Cardiac muscle cell (in vitro differentiated cells and primary cell): ENCODE results near the gene ANKMY1. TPM values are rescaled to one million over a fixed set of nuclear protein-coding genes. Genes with fewer than 3 reads are reported as not detected.
A peak's percentile ranks its signal among the peaks of the same experiment; 100 is the strongest.
"Not testable (repeated sequence)": the region's sequence is repeated elsewhere in the genome, so short reads cannot be mapped to it uniquely, and the experiment has no call there.

Experiments used
- DNase-seq, 2 donors: peaks; one replicate each; pipeline versions ENCODE4 v3.0.0 to v3.0.0-alpha.2; 2010 to 2017; ENCODE audit warnings: low read depth in 1 of 2, low spot score in 1 of 2
- H3K27ac ChIP-seq: fragments of 200-600 bp; sonication (generic); 2 replicates; pipeline ENCODE4 v1.5.1; 2016
- H3K27me3 ChIP-seq: fragments of 200-600 bp; sonication (generic); 2 replicates; pipeline ENCODE4 v1.6.0; 2016; ENCODE audit warnings: control low read depth
- H3K36me3 ChIP-seq: fragments of 200-600 bp; sonication (generic); 2 replicates; pipeline ENCODE4 v1.5.1; 2016; ENCODE audit warnings: control low read depth
- H3K4me1 ChIP-seq: fragments of 200-600 bp; sonication (generic); 2 replicates; pipeline ENCODE4 v1.8.1; 2017; ENCODE audit warnings: low read depth, mild to moderate bottlenecking, mixed run types
- H3K4me3 ChIP-seq: fragments of 200-600 bp; sonication (generic); 2 replicates; pipeline ENCODE4 v1.5.1; 2016; ENCODE audit warnings: mild to moderate bottlenecking
- H3K9me3 ChIP-seq: fragments of 200-600 bp; sonication (generic); 2 replicates; pipeline ENCODE4 v1.5.1; 2017; ENCODE audit warnings: low read depth, mild to moderate bottlenecking, control low read depth
- CTCF ChIP-seq: IDR thresholded peaks from 2 replicates; pipeline ENCODE4 v1.5.1; 2012; ENCODE audit warnings: low read depth, mild to moderate bottlenecking, low read length
- polyA plus RNA-seq: library from polyadenylated mRNA; unstranded; fragments of >200 nt; fragmentation: Nextera tagmentation; extraction: Ambion mirVana; gene quantifications from 2 replicates; pipeline ENCODE4 v1.2.1, GENCODE V29; 2016
- total RNA-seq: library from RNA; depleted of rRNA; stranded (reverse); fragments of >200 nt; gene quantifications from 2 replicates; pipeline ENCODE4 v1.2.3, GENCODE V29; 2016

Gene ANKMY1
- total and polyA plus RNA-seq, 2 experiments from 2014 or later: 7.6 to 10.8 TPM

- H3K27me3 ChIP-seq, H3K36me3 ChIP-seq, H3K4me1 ChIP-seq, H3K9me3 ChIP-seq, H3K4me3 ChIP-seq, H3K27ac ChIP-seq: not testable (repeated sequence)
- TF ChIP-seq CTCF: peak; percentile 45
- DNase-seq: peak in 1 of 2 donors; percentile 19
These were observed 62.8 kb downstream of the ANKMY1 start for GRCh38 chr2:240494942-240495341.

- H3K27me3 ChIP-seq: no peaks in the 10 kb centered on the region
- no peak for TF ChIP-seq CTCF
- no peak overlapping the region for H3K4me3 ChIP-seq
- no peaks in the 10 kb centered on the region for H3K9me3 ChIP-seq
- H3K4me1 ChIP-seq: no peaks in the 10 kb centered on the region
- no peak for DNase-seq
- no peak overlapping the region for H3K27ac ChIP-seq
- H3K36me3 ChIP-seq: no peaks in the 10 kb centered on the region
These were observed 63.5 kb downstream of the ANKMY1 start for GRCh38 chr2:240494194-240494793.

GRCh38 chr2:240491483-240491882 lies 66.3 kb downstream of the ANKMY1 start:
- no peak for DNase-seq
- no peak for TF ChIP-seq CTCF
- no peaks in the 10 kb centered on the region for H3K9me3 ChIP-seq
- H3K4me3 ChIP-seq: no peak overlapping the region
- H3K27ac ChIP-seq: no peak overlapping the region
- H3K4me1 ChIP-seq: no peaks in the 10 kb centered on the region
- no peaks in the 10 kb centered on the region for H3K27me3 ChIP-seq
- no peaks in the 10 kb centered on the region for H3K36me3 ChIP-seq

GRCh38 chr2:240482141-240482540 lies 75.6 kb downstream of the ANKMY1 start:
- H3K27me3 ChIP-seq: no peaks in the 10 kb centered on the region
- DNase-seq: no peak
- no peak for TF ChIP-seq CTCF
- no peaks in the 10 kb centered on the region for H3K36me3 ChIP-seq
- H3K9me3 ChIP-seq: no peaks in the 10 kb centered on the region
- no peak overlapping the region for H3K4me3 ChIP-seq
- no peaks in the 10 kb centered on the region for H3K4me1 ChIP-seq
- no peak overlapping the region for H3K27ac ChIP-seq

- no peak for TF ChIP-seq CTCF
- Histone ChIP-seq H3K4me3 (no peak overlapping the region), H3K36me3 (no peaks in the 10 kb centered on the region), H3K4me1 (no peaks in the 10 kb centered on the region), H3K9me3 (no peaks in the 10 kb centered on the region), H3K27ac (no peak overlapping the region), H3K27me3 (no peaks in the 10 kb centered on the region)
- DNase-seq: no peak
These were observed 76.1 kb downstream of the ANKMY1 start for GRCh38 chr2:240481720-240482119.
